Sciatic nerve (tissue), 2 donors: Measurements from ENCODE around the gene SMIM28. TPM values are rescaled to one million over a fixed set of nuclear protein-coding genes. Genes with fewer than 3 reads are reported as not detected.
"Not testable (repeated sequence)": the region's sequence is repeated elsewhere in the genome, so short reads cannot be mapped to it uniquely, and the experiment has no call there.

Experiments
- ATAC-seq: fragments of 200-7000 bp; cut with Tn5 transposase; one replicate; pipeline ENCODE4 v1.9.1; 2020; ENCODE audit warnings: mild to moderate bottlenecking, moderate library complexity
- DNase-seq: peaks from one replicate; pipeline ENCODE4 v3.0.0-alpha.2; 2020; ENCODE audit warnings: low spot score
- intact Hi-C: fragments of 100-400 bp; cut with DNase I; formaldehyde crosslinking; loops from one replicate; pipeline ENCODE4 v1.14.2; 2022
- total RNA-seq: library from RNA; stranded (reverse); fragmentation: NEBNext Ultra II Directional; extraction: Animal tissue kit (Norgen Biotek cat#: 25700); gene quantifications from one replicate; pipeline ENCODE4 v1.2.1, GENCODE V29; 2021
- donor health status: DM: no; HTN: no; CAD: no.
- donor health status: DM: no; HTN: no; CAD: no.

The SMIM28 gene
- total RNA-seq, 1 donor from 2014 or later: not detected

DNA sequence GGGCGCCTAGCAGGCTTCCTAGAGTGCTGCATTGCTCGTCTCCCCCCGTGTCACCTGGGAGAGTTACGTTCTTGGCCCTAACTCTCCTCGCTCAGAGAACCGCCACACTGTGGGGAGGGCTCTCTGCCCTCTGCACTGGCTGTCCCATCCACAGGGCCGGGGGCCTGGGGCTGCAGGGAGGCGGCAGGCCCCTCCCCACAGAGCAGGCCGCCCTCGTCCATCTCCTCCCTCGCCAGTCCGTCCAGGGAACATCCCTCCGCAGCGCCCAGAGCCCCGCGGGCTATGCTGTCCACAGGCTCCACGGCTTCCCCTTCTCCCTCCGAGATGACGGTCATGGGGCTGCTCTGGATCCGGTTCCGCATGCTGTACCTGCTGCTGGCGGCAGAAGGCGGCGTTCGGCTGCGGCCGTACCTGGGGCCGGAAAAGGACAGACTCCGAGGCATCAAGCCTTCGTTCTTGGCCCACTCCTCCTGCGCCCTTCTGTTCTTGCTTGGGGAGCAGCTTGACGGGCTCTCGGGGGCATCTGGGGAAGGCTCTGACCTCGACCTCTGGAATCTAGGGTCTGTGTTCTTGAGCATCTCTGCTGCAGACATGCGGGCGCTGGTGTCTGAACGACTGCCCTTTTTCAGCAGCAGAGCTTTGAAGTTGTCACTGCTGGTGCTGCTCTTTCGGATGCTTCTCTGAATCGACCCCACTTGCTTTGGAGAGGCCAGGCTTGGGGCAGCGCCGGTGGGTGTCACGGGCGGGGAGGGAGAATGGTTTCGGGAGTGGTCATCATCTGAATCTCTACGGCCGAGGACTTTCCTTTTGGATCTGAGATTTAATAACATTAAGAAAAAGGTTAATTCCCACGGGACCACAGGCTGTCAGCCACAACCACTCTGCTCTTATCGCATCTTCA is 46.5 kb downstream of the SMIM28 start:
- intact Hi-C loops: no loop called here
- DNase-seq (no peak), ATAC-seq (peak; percentile 18)

DNA sequence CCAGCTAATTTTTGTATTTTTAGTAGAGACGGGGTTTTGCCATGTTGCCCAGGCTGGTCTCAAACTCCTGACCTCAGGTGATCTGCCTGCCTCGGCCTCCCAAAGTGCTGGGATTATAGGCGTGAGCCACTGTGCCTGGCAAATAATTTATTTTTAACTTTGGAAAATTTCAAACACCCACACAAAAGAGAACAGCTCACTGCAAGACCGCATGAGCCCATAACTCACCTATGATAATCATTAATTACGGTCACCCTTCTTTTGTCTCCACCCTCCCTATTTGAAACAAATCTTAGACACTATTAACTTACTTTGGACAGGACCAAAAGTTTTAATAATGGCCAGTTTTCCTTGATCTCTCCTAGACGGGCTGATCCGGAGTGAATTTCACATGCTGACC is 47.6 kb downstream of the SMIM28 start:
- intact Hi-C loops, DNase-seq, ATAC-seq: not testable (repeated sequence)

DNA sequence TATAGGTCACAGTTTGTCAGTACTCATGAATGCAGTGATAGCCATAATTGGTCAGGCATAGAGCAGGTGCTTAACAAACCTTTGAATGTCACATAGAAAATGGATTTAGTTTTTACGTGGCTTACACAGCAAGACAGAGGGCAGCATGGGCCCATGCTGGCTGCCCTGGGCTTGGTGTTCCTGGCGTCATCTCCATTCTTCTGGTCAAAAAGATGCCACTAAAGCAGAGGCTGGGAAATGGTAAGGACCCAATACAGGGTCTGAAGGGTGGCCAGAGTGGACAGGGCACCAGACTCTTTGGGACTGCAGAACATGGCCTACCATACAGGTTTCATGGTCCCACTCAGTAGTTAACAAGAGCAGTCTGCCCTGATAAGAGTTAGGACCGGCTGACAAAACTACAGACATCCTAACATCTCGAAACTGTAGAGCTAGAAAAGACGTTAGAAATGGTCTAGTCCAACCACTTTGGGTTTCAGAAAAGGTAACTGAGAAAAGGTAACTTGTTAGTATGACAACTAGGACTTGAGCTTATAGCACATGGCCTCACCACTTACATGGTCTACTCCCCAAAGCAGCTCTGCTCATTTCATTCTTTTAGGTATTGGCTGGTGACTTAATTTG is 48.9 kb downstream of the SMIM28 start:
- intact Hi-C loops: no loop called here

DNA sequence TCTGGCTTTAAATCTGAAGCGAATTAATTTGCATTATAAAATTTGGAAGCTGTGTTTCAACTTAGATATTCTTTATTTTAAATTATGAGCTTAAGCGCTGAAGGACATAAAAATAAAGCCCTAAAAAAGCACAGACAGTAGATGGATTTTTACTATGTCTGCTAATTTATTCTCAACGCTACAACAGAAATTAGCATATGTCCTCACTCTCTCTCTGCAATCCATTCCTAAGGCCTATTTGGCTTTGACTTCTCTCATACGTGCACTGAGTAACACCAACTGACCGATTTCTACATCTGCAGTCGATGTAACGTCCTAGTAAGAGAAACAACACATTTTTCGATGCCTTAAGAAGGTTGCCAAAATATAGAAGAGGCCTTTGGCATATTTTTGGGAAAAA is 50.0 kb downstream of the SMIM28 start:
- DNase-seq: no peak
- intact Hi-C loops: no loop called here

More for the DNA sequence above, 48.9 kb downstream of the SMIM28 start:
- ATAC-seq (no peak), DNase-seq (no peak)

DNA sequence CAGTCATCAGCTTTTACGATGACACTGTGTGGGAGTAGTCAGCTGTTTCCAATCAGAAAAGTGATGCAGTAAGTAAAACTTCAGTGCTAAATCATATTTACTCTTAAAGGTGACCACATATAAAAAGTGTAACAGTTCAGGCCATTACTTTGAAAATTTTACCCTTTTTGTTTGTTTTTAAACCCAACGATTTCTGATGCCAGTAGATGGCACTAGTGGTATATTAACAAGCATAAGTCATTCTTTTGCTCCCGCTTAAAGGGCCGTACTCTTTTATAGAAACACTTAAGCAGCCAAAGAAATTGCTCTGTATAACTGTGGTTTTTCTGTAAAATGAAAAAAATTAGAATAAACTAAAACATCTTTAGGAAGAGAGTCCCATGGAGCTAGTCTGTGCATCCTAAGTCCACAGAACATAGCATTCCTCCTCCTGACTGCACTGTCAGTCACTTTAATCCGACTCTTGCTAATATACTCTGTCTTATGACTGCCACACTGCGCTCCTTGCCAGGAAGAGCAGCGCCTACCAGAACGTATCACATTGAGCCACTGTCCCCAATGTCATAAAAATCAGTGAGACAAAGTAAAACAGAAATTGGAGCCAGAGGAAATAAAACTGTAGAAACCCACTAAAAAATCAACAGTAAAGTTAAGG is 51.4 kb downstream of the SMIM28 start:
- no peak for DNase-seq
- peak; percentile 67 for ATAC-seq
- intact Hi-C loops: no loop called here

More for the DNA sequence above, 50.0 kb downstream of the SMIM28 start:
- ATAC-seq: no peak

DNA sequence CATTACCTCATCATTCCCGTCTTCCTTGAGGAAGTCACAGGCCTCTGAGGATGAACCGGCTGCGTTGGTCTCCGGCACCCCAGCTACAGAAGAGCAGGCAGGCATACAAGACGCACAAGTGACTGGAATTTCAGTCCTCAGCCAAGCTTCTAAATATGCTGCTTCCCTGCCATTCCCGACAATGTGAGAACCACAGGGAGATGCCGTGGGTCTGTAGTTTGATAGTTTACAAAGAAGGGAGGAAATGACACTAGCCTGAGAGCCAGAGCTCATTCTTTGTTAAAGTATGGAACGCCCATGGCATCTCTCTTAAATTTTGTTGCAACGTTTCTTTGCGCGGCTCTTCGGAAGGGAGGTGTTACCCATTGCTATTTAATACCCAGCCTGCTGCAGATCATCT is 52.1 kb downstream of the SMIM28 start:
- DNase-seq (no peak), ATAC-seq (no peak)
- intact Hi-C loops: loop anchor here (5.0 kb wide), 1 partner anchor 158 kb away; no protein-coding TSS in a partner anchor

DNA sequence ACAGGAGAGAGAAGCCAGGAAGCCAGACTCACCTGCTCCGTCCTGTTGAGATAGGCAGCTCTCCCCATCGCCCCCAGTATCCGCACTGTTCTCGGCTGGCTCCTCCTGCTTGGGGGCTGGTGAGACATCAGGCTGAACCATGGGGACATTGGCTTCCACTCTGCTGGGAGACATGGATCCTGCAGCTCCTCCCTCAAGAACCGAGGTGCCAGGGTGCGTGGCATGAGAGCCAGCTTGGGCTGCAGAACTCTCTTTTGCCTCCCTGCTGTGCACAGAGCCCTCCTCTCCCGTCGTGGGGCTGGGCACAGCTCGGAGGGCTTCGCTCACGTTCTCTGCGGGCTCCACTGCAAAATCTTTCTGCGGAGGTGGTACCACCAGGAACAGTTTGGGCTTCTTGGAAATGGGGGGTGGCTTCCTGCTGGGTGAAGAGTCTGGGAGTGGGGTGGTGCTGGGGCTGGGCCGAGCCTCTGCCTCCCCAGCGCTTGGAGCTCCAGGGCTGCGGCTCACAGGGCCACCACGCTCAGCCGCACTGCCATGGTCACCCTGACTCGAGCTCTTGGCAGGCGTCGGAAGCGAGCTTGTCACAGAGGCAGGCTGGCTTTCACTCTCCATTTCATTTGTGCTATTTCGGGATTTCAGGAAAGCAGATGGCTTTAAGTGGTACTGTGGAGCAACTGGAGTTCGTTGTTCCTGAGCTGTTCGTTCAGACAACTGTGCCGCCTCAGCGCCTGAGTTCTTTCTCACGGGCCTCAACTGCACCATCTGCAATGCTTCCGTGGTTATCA is 52.8 kb downstream of the SMIM28 start:
- intact Hi-C loops: loop anchor here (5.0 kb wide), 1 partner anchor 157 kb away; no protein-coding TSS in a partner anchor
- peak; percentile 4 for ATAC-seq
- DNase-seq: no peak

DNA sequence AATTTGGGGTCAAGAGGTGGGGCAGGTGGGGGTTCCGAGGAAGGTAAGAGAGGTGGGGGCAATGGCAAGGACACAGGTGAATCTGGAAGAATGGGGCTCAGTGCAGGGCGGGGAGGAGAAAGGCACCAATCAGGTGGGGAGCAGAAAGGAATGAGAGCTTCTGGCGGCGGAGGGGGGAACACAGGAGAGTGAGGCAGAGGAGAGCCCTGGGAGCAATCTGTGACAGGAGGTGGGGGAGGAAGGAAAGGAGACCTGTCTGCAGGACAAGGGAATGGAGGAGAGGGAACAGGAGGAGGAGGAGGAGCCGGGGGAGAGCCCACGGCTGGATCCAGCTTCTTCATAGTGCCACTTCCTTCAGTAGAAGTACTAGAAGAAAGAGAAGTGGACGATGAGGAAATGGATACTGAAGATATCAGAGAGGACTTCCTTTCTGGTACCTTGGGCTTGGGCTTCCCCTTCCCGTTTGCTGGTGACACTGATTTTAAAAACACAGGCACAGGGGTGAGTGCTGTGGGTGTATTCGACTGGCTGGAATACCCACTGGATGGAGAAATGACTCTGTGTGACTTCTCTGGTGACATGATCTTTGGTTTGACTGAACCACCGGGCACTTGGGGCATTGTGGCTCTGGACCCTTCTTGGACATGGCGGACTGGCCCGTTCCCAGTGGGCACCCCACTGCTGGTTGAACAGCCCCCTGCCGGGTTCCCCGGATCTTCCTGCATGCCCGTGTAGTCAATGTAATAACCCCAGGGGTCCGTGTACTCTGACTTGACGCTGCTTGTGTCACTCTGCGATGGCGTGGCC is 53.8 kb downstream of the SMIM28 start:
- no peak for ATAC-seq
- intact Hi-C loops: loop anchor here (5.0 kb wide), 1 partner anchor 156 kb away; no protein-coding TSS in a partner anchor

DNA sequence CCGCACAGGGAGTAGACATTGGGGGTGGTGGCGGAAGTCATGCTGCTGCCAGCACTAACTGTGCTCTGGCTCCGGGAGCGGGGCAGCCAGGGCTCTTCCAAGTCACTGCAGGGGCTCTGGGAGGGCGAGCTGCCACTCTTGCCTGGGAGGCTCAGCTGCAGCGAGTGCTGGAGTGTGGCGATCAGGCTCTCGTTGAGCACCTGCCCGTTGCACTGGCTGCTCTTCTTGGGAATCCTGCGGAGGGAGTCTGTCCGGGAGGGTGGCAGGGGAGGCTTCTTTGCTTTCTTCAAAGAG is 54.3 kb downstream of the SMIM28 start:
- no peak for ATAC-seq
- DNase-seq: no peak
- intact Hi-C loops: loop anchor here (5.0 kb wide), 1 partner anchor 155 kb away; no protein-coding TSS in a partner anchor

More for the DNA sequence above, 53.8 kb downstream of the SMIM28 start:
- no peak for DNase-seq

Other genes with a start within 250 kb of the SMIM28 start
- gene ARFGEF3, start 216.0 kb upstream of the SMIM28 start, total RNA-seq: 7.4 TPM
- not detected for gene PBOV1, start 159.4 kb upstream of the SMIM28 start, total RNA-seq
- gene HEBP2, start 26.3 kb downstream of the SMIM28 start, total RNA-seq: 39.9 TPM
- 18.5 TPM for gene NHSL1, start 121.6 kb downstream of the SMIM28 start, total RNA-seq